Parathyroid adenoma (tissue), 2 donors: Measurements from ENCODE around the gene WNT7A.

Experiments
- H2AFZ ChIP-seq: fragments of 300-600 bp; sonication (generic); one replicate; pipeline ENCODE4 v1.7.0; 2017; ENCODE audit warnings: antibody characterized with exemption, mild to moderate bottlenecking
- H3K27ac ChIP-seq: fragments of 300-600 bp; sonication (generic); one replicate; pipeline ENCODE4 v1.7.0; 2017
- H3K27me3 ChIP-seq: fragments of 300-600 bp; sonication (generic); one replicate; pipeline ENCODE4 v1.7.0; 2017; ENCODE audit warnings: low read length; ENCODE audit not compliant: control insufficient read depth, insufficient read depth
- H3K36me3 ChIP-seq: fragments of 300-600 bp; sonication (generic); one replicate; pipeline ENCODE4 v1.7.0; 2017; ENCODE audit warnings: low read length; ENCODE audit not compliant: control insufficient read depth, insufficient read depth
- H3K4me1 ChIP-seq: fragments of 300-600 bp; sonication (generic); one replicate; pipeline ENCODE4 v1.7.0; 2017; ENCODE audit warnings: control low read depth
- H3K4me2 ChIP-seq: fragments of 300-600 bp; sonication (generic); one replicate; pipeline ENCODE4 v1.7.0; 2017; ENCODE audit warnings: low read length
- H3K4me3 ChIP-seq: fragments of 300-600 bp; sonication (generic); one replicate; pipeline ENCODE4 v1.7.0; 2017; ENCODE audit warnings: low read depth, low read length
- H3K79me2 ChIP-seq: fragments of 300-600 bp; sonication (generic); one replicate; pipeline ENCODE4 v1.7.0; 2017; ENCODE audit warnings: control low read depth
- H3K9ac ChIP-seq: fragments of 300-600 bp; sonication (generic); one replicate; pipeline ENCODE4 v1.7.0; 2017; ENCODE audit warnings: mild to moderate bottlenecking
- H3K9me3 ChIP-seq: fragments of 300-600 bp; sonication (generic); one replicate; pipeline ENCODE4 v1.7.0; 2017; ENCODE audit warnings: low read length; ENCODE audit not compliant: control insufficient read depth
- CTCF ChIP-seq: fragments of 300-600 bp; sonication (generic); IDR thresholded peaks from one replicate; pipeline ENCODE4 v1.7.0; 2017; ENCODE audit warnings: antibody characterized with exemption, mild to moderate bottlenecking
- donor health status: primary hyperparathyroidism.

WNT7A gene

GRCh38 chr3:13770170-13771169 lies 109.4 kb downstream of the WNT7A start:
- Histone ChIP-seq H3K9ac (no peak overlapping the region), H3K36me3 (no peaks in the 10 kb centered on the region), H3K79me2 (no peaks in the 10 kb centered on the region), H2AFZ (no peak overlapping the region), H3K27ac (no peak overlapping the region), H3K4me3 (no peak overlapping the region), H3K4me2 (no peak overlapping the region), H3K9me3 (no peaks in the 10 kb centered on the region), H3K4me1 (no peaks in the 10 kb centered on the region), H3K27me3 (no peaks in the 10 kb centered on the region)
- TF ChIP-seq CTCF = no peak

- H3K9me3 ChIP-seq = no peaks in the 10 kb centered on the region
- H3K27me3 ChIP-seq = no peaks in the 10 kb centered on the region
- no peak overlapping the region for H3K4me3 ChIP-seq
- H3K79me2 ChIP-seq = no peaks in the 10 kb centered on the region
- H3K9ac ChIP-seq = no peak overlapping the region
- H3K4me2 ChIP-seq = no peak overlapping the region
- no peak overlapping the region for H2AFZ ChIP-seq
- no peaks in the 10 kb centered on the region for H3K36me3 ChIP-seq
- H3K4me1 ChIP-seq = no peaks in the 10 kb centered on the region
- TF ChIP-seq CTCF = no peak
- H3K27ac ChIP-seq = no peak overlapping the region
Measured at GRCh38 chr3:13769422-13769821, 110.4 kb downstream of the WNT7A start.

- Histone ChIP-seq H3K9ac (no peak overlapping the region), H3K4me3 (no peak overlapping the region), H3K4me1 (no peaks in the 10 kb centered on the region), H2AFZ (no peak overlapping the region), H3K79me2 (no peaks in the 10 kb centered on the region), H3K27ac (no peak overlapping the region), H3K4me2 (no peak overlapping the region), H3K9me3 (no peaks in the 10 kb centered on the region), H3K36me3 (no peaks in the 10 kb centered on the region), H3K27me3 (no peaks in the 10 kb centered on the region)
- no peak for TF ChIP-seq CTCF
Measured at GRCh38 chr3:13768453-13768852, 111.4 kb downstream of the WNT7A start.

- Histone ChIP-seq H3K27me3 (no peaks in the 10 kb centered on the region), H3K79me2 (no peaks in the 10 kb centered on the region), H3K9me3 (no peaks in the 10 kb centered on the region)
Measured at GRCh38 chr3:13767896-13768295, 112.0 kb downstream of the WNT7A start.

More at GRCh38 chr3:13767896-13768295, 112.0 kb downstream of the WNT7A start:
- no peaks in the 10 kb centered on the region for H3K4me1 ChIP-seq
- no peak overlapping the region for H2AFZ ChIP-seq
- H3K4me3 ChIP-seq = no peak overlapping the region
- H3K36me3 ChIP-seq = no peaks in the 10 kb centered on the region
- TF ChIP-seq CTCF = no peak
- no peak overlapping the region for H3K9ac ChIP-seq
- no peak overlapping the region for H3K27ac ChIP-seq
- no peak overlapping the region for H3K4me2 ChIP-seq
